ENCODE data around the gene TMEM69. TPM values are rescaled to one million over a fixed set of nuclear protein-coding genes. Genes with fewer than 3 reads are reported as not detected.
"Not testable (repeated sequence)": the region's sequence is repeated elsewhere in the genome, so short reads cannot be mapped to it uniquely, and the experiment has no call there.

TMEM69 gene
- total RNA-seq, 4 donors from 2014 or later, result 10.2 to 28.6 (median 15.4) TPM

DNA sequence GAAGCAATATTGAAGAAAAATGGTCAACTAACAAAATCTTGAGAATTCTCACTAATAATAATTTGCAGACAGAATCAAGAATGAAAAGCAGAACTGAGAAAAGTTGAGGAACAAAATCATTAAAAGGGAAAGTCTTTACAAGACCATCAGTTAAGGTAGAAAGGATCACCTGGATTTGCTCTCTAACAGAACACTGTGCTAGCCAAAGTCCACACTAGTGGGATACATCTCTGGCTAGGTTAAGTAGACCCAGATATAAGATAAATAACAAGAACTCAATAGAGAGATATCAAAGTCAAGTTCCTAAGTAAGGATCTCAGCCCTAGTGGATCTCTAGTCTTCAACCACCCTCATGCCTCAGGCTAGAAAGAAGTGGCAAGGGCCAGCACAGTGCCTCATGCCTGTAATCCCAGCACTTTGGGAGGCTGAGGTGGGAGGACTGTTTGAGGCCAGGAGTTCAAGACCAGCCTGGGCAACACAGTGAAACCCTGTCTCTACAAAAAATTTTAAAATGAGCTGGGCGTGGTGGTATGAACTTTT is 42.9 kb downstream of the TMEM69 start:
- Histone ChIP-seq H3K27ac (no peak overlapping the region), H3K4me1 (no peaks in the 10 kb centered on the region)

GRCh38 chr1:45739137-45739536 is 51.2 kb downstream of the TMEM69 start:
- Histone ChIP-seq H3K27me3 (no peaks in the 10 kb centered on the region), H3K4me3 (no peak overlapping the region), H3K9me3 (no peaks in the 10 kb centered on the region), H3K36me3 (peaks cover 0 to 36% (median 0%) of the 10 kb centered on the region in 3 donors), H3K4me1 (peaks cover 0 to 6% (median 0%) of the 10 kb centered on the region in 4 donors), H3K27ac (no peak overlapping the region)
- WGBS, 2 donors, result 93% methylated on average over 4 of the region's 4 CpGs
- TF ChIP-seq EP300 (IDR thresholded peaks at IDR 0.05) (no peak), POLR2A (IDR thresholded peaks at IDR 0.05) (no peak)
- TF ChIP-seq, protein P1, sequence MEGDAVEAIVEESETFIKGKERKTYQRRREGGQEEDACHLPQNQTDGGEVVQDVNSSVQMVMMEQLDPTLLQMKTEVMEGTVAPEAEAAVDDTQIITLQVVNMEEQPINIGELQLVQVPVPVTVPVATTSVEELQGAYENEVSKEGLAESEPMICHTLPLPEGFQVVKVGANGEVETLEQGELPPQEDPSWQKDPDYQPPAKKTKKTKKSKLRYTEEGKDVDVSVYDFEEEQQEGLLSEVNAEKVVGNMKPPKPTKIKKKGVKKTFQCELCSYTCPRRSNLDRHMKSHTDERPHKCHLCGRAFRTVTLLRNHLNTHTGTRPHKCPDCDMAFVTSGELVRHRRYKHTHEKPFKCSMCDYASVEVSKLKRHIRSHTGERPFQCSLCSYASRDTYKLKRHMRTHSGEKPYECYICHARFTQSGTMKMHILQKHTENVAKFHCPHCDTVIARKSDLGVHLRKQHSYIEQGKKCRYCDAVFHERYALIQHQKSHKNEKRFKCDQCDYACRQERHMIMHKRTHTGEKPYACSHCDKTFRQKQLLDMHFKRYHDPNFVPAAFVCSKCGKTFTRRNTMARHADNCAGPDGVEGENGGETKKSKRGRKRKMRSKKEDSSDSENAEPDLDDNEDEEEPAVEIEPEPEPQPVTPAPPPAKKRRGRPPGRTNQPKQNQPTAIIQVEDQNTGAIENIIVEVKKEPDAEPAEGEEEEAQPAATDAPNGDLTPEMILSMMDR (IDR thresholded peaks at IDR 0.05), result no peak
- DNase-seq (ENCODE audit: low spot score in 2 of 2), result no peak

More for the DNA sequence above, 42.9 kb downstream of the TMEM69 start:
- 78 to 100% methylated on average over 1 of the region's 1 CpG for WGBS, 2 donors
- H3K27me3 ChIP-seq, result no peaks in the 10 kb centered on the region
- no peak for DNase-seq (ENCODE audit: low spot score in 2 of 2)
- TF ChIP-seq POLR2A (IDR thresholded peaks at IDR 0.05) (no peak), EP300 (IDR thresholded peaks at IDR 0.05) (no peak)
- TF ChIP-seq, protein P1 (IDR thresholded peaks at IDR 0.05), result no peak
- H3K4me3 ChIP-seq, result no peak overlapping the region
- no peaks in the 10 kb centered on the region for H3K9me3 ChIP-seq
- peaks cover 0 to 34% (median 0%) of the 10 kb centered on the region in 3 donors for H3K36me3 ChIP-seq

DNA sequence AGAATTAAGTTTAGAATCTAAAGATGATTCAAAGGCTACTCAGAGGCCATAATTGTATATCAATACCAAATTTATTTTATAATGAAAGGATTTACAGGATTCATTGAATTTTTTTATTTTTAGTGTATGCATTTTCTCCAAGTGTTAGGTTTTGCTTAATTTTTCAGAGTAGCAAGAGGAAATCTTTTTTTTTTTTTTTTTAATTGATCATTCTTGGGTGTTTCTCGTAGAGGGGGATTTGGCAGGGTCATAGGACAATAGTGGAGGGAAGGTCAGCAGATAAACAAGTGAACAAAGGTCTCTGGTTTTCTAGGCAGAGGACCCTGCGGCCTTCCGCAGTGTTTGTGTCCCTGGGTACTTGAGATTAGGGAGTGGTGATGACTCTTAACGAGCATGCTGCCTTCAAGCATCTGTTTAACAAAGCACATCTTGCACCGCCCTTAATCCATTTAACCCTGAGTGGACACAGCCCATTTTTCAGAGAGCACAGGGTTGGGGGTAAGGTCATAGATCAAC is 51.7 kb downstream of the TMEM69 start:
- WGBS, 2 donors, result 62 to 63% methylated on average over 5 of the region's 5 CpGs
- not testable (repeated sequence) for H3K4me1 ChIP-seq; H3K4me3 ChIP-seq; DNase-seq (ENCODE audit: low spot score in 2 of 2); H3K27ac ChIP-seq; H3K9me3 ChIP-seq; H3K27me3 ChIP-seq
- peaks cover 0 to 41% (median 0%) of the 10 kb centered on the region in 3 donors for H3K36me3 ChIP-seq

Other genes starting within 250 kb of the TMEM69 start
- gene TESK2, start 197.0 kb upstream of the TMEM69 start, total RNA-seq, result 10 to 100 TPM in 1 of 4 donors, 1 to 10 TPM in 3; 3.9 to 11.7 (median 8.5) TPM
- gene CCDC163, start 188.1 kb upstream of the TMEM69 start, total RNA-seq, result 1 to 10 TPM in 2 of 4 donors, under 1 TPM in 1, not detected in 1; 0.42 to 2.9 (median 1.1) TPM
- 1 to 10 TPM; 3.6 to 4.2 (median 4.0) TPM for gene MMACHC, start 187.9 kb upstream of the TMEM69 start, total RNA-seq
- gene PRDX1, start 166.3 kb upstream of the TMEM69 start, total RNA-seq, result 100 to 1,000 TPM; 160 to 225 (median 203) TPM
- 10 to 100 TPM; 53.1 to 69.5 (median 63.5) TPM for gene AKR1A1, start 137.4 kb upstream of the TMEM69 start, total RNA-seq
- 100 to 1,000 TPM in 1 of 4 donors, 10 to 100 TPM in 3; 71.2 to 105 (median 80.6) TPM for gene NASP, start 104.1 kb upstream of the TMEM69 start, total RNA-seq
- 1 to 10 TPM in 3 of 4 donors, under 1 TPM in 1; 0.44 to 5.9 (median 4.3) TPM for gene CCDC17, start 64.1 kb upstream of the TMEM69 start, total RNA-seq
- gene GPBP1L1, start 1.6 kb upstream of the TMEM69 start, total RNA-seq, result 100 to 1,000 TPM; 107 to 148 (median 128) TPM
- gene IPP, start 62.5 kb downstream of the TMEM69 start, total RNA-seq, result 10 to 100 TPM in 3 of 4 donors, 1 to 10 TPM in 1; 8.4 to 15.3 (median 13.9) TPM
- gene MAST2, start 115.4 kb downstream of the TMEM69 start, total RNA-seq, result 100 to 1,000 TPM in 1 of 4 donors, 10 to 100 TPM in 3; 38.0 to 122 (median 57.1) TPM

Measured in tibial nerve (tissue), 4 donors.